ENCODE measurements around the gene ABHD12.
"Not testable (repeated sequence)": the region's sequence is repeated elsewhere in the genome, so short reads cannot be mapped to it uniquely, and the experiment has no call there.

ABHD12 gene

DNA sequence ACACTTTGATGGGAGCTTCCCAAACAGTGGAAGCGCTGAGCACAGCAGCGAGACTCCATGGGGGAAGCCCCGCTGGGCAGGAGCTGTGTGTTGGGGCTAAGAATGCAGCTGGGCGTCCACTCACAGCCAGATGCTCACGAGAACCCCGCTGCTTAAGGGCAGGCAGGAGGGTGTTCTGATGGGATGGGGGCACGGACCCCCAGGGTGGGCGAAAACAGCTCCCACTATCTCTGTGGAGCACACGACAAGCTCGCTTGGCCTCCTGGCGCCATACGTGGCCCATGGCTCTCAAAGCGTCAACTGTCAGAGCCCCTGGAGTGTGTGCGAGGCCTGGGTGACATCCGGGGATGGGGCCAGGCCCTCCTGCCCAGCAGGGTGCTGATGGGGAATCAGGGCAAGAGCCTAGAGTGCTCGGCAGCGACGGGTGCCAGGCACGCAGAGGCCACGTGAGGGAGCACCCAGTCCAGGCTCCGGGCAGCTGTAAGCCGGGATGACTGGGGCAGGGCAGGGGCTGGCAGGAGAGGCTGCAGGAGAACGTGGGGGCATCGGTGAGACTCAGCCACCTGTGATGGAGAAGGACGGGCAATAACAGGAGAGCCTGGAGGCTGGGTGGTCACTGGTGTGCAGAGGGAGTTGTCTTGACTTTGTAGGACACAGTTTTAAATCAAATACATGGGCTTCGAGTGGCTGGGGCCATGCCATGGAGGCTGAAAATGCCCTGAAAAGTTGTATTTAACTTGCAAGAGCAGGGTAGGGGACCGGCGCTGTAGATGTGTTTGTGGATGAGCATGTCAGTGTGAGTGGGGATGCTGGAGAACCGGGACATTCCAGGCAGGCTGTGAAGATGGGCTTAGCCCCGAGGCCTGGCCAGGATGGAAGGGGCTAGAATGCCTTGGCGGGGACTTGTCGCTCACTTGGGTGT is 115.5 kb downstream of the ABHD12 start:
- FAIRE-seq = no peak

DNA sequence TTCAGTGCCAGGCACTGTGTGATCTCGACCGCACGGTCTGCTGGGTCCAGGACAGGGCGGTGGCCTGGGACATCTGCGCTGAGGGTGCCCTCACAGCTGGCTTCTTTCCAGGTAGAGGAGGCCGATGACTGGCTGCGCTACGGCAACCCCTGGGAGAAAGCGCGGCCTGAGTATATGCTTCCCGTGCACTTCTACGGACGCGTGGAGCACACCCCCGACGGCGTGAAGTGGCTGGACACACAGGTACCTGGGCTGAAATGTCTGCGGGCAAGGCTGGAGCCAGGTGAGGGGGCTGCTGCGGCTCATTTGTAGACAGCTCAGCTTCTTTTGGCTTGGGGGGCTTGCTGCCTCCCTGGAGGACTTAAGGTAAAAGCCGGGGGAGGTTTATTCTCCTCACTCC is 116.2 kb downstream of the ABHD12 start:
- no peak for FAIRE-seq

DNA sequence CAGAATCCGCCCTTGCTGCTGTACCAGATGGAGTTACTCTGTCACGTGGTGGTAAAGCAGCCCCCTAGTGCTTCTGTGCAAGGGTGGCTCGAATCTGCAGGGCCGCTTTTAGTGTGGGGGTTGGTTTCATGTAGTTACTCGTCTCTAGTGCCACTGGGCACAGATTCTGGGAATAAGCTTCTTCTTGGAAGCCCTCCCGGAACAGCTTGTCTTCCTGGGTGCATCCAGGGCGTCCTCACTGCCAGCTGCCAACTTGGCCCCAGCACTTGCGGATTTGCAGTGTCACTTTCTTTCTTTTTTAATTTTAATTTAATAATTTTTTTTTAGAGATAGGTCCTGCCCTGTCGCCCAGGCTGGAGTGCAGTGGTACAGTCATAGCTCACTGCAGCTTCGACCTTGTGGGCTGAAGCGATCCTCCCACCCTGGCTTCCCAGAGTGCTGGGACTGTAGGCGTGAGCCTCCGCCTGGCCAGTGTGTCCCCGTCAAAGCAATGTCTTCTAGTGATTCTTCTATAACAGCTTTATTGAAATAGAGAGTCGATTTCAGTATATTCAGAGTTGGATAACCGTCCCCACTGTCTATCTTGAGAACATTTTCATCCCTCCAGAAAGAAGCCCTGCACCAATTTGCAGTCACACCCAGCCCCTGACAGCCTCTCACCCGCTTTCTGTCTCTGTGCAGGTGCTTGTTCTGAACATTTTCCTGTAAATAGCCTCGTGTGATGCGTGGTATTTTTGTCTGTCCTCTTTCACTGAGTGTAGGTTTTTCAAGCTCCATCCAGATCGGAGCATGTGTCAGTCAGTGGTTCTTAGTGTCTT is 116.9 kb downstream of the ABHD12 start:
- FAIRE-seq = no peak

DNA sequence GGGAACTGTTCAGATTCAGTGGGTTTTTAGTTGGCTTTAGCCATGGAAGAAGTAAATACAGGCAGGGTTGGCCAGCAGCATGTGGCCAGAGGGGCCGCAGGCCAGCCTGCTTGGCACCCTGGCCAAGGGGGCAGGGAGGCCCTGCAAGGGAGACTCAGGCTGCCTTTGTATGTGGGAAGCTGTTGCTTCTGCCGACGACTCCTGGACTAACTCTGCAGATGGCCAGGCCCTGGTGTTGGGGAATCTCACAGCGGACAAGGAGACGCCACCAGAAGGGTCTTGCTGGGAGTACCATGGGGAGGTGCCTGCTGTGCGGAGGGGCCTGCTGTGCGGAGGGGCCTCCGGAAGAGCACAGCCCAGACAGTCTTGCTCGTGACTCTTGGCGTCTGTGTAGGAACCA is 117.6 kb downstream of the ABHD12 start:
- FAIRE-seq = no peak

DNA sequence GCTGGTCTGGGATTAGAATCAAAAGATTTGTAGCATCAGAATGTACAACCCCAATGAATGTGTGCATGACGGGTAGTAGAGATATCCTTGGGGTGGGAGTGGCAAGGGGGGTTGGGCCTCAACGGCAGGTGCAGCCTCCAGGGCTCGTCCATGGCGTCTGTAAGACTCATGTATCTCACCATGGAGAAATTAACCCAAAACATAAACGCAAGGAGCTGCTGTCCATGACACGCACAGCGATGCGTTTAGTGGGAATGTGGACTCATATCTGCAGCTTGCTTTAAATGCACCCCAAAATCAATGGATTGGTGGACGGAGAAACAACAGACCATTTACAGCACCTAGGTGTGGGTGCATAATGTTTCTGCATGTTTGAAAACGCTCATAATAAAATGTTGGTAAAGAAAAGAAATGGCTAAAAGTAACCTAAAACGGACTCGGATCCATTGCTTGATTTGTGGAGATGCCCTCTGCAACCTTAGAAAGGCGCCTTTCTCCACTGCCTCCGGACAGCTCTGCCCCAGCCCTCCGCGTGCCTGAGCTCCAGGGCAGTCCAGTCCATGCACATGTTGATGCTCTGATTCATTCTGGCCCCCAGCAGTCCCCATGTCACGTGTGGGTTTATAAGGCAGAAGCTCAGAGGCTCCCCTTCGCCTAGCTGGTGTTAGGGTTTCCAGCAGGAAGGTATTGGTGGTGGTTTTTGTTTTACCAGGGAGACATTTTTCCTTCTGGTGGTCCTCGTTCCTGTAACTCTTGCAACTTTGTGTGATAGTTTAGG is 118.2 kb downstream of the ABHD12 start:
- no peak for FAIRE-seq

DNA sequence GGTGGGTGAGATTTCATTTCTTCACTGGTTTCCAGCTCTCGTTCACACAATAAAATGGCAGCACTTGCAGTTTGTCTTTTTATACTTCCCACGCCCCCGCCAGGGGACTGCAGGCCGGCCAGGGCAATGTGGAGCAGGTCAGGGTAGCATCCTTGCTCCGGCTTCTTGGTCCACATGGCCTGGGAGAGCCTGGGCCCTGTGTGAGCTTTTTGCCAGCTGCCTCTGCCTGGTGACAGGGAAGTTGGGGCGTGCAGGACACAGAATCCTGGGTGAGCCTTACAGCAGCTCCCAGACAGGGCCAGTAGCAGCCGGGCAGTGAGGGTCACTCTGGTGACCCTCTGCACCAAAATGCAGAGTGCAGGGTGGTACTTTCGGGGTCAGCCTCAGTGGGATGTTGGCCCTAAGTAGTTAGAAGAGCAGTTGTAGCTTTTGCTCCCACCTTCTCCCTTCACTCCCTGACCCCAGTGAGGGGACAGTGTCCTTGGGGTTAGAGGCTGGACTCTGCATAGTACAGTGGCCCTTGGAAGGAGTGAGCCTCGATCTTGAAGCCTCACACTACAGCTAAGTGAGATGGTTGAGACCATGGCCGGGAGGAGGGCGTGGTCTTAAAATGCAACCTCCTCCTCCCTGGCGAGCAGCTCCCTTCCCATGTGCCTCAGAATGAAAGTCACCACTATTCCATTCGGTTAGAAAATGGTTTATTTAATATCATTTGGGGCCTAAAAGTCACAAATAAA is 119.0 kb downstream of the ABHD12 start:
- no peak for FAIRE-seq

DNA sequence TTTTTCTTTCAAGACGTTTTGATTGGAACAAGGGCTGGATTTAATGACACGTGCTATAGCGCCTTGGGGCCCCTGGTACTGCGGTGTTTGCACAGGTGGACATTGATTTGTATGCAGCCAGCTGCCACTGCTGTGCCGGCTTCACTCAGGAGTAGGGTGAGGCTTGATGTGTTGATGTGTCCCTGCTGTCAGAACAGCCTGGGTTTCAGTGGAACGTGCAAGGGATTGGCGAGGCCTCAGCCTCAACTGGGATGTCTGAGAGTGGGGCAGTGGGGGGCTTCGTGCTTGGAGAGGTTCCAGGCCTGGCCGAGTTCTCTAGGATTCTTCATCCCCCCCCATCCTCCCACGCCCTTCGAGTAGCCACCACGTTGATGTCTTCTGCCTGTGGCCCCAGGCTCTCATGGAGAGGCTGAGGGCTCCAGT is 119.8 kb downstream of the ABHD12 start:
- no peak for FAIRE-seq

DNA sequence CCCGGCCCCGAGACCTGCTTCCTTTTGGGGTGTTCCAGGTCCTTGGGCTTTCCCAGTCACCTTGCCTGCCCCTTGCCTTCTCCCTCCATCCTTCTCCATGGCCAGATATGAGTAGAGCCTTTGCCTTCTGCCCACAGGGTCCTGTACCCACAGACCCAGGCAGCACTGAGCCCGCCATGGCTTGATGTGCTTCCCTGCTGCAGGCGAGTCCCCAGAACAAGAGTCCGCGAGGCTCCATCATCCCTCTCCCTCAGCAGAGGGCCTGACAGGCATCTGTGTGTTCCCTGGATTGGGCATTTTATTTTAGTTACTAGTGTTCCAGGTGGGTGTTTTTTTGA is 120.8 kb downstream of the ABHD12 start:
- FAIRE-seq = no peak

DNA sequence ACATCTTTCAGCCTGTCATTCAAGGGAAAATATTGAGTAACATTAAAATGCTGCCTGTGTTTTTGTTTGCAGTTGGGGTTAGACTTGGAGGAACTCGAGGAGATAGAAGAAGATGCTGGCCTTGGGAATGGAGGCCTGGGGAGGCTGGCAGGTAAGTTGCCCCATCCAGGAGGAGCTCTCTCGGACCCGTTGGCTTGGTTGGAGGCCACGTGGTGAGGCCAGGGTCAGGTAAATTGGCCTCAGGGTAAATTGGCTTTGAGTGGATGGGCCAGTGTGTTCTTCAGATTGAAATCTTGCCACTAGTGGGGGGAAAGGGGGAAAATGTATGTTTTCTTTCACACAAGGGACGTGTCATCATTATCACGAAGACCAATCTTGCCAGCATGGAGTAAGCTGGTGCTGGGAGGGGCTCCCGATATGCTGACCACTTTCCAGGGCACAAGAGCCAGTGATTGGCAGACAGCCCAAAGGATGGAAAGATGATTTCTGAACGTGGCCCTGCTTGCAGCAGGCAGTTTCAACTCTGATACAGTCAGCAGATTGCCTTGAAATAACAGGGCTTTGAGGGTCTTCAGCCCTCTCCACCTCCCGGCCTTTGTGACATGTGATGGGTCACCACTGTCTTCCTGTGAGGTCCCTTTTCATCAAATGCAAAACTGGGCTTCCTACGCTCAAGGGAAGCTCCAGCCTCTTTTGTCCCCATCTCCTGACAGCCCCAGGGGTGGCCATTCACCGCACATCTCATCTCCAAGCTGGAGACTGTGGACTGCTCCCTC is 121.4 kb downstream of the ABHD12 start:
- no peak for FAIRE-seq

DNA sequence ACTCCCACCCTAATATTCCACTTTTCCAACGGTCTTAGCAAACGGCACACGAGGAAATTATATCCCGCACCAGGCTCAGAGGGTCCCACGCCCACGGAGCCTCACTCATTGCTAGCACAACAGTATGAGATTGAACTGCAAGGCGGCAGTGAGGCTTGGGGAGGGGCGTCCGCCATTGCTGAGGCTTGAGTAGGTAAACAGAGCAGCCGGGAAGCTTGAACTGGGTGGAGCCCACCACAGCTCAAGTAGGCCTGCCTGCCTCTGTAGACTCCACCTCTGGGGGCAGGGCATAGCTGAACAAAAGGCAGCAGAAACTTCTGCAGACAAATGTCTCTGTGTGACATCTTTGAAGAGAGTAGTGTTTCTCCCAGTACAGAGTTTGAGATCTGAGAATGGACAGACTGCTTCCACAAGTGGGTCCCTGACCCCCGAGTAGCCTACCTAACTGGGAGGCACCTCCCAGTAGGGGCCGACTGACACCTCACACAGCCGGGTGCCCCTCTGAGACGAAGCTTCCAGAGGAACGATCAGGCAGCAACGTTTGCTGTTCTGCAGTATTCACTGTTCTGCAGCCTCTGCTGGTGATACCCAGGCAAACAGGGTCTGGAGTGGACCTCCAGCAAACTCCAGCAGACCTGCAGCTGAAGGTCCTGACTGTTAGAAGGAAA is 129.7 kb downstream of the ABHD12 start:
- FAIRE-seq = not testable (repeated sequence)

DNA sequence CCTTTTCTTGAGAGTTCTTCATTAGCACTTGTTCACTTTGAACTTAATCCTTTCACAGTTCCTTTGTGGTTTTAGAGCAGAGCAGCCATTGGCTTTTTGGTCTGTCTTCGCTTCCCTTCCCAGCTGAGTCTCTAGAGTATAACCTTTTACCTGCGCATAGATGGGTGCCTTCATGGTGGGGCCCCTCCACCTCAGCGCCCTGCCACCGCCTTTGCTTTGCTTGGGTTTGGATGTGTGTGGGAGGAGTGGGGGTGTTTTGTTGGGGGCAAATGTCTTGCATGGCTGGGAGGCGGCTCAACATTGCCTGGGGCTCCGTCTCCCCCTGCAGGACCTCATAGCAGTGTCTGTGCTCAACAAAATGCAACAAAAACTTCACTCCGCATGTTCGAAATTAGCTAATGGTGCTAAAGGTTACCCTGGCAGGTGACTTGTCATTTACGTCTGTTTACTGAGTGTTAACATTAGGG is 130.8 kb downstream of the ABHD12 start:
- no peak for FAIRE-seq

DNA sequence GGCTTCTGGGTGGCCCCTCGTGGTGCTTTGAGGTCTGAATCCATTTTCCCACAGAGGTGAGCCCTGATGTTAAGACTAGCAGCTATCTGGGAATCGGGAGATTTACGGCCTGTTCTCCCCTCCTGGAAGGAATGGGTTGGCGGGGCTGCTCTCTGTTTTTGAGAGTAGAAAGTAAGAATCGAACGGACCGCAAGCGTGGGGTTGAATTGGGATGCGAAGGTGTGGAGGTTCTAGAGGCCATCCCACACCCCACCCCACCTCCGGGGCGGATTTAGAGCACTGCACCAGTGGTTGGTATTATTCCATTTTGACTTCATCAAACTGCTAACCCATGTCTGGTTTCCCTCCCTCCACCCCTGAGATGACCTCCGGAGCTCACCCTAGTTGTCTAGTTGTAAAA is 131.3 kb downstream of the ABHD12 start:
- no peak for FAIRE-seq

DNA sequence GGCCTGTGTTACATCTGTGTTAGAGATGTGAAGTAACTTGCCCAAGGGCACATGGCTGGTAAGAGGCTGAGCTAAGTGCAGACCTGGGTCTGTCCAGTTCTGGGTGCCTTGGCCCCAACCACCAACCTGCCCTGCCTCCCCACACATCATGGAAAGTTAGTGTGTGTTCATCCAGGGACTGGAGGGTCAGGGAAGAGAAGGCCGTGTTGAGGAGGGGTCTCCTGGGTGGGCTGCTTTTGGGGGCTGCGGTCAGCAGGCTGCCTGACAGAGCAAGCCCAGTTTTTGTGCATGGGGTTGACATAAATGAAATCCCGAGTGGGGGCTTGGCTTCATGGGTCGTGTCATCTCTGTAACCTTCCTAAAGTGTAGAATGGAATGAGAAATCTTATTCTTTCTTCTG is 131.8 kb downstream of the ABHD12 start:
- FAIRE-seq = no peak

DNA sequence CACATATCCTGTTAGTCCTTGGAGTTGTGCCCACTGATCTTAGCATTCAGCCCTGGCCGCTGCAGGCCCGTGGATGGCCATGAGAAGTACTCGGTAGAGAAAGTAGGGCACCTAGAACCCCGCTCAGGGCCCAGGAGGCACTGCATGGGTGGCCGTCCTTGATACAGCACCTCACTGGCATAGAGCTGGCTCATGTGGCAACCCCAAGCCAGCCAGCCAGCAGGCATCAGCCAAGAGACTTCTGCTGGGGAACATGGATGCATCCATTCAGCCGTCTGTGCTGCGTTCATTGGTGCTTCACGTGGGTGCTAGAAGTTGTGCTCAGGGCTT is 132.2 kb downstream of the ABHD12 start:
- FAIRE-seq = no peak

DNA sequence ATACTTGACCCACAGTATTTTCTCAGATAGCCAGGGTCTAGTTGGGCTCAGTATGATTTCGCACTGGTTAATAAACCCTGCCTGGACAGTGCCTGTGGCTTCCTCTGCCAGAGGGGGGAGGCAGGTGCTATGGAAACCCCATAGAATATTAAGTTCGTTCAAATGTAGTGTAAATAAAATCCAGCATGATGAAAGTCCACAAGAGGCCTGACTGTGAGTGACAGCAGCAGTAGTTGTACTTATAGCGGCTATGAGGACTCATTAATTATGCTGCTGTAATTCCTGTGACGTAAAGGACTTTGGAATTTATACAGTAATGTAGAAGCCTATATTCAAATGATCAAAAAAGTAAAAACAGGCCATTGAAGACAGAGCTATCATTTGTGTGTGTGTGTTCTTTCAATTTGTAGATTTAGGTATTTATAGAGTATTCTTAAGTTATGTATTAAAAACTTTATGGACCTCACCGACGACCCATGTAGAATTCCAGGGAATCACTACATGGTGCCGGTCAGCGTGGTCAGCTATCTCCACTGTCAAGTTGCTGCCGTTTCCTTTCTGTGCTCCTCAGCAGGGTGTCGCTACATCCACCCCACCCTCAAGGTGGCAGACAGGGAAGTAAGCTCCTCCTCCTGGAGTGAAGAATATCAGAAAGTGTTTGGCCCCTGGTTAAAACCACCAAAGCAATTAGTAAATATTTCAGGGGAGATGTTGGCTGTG is 132.7 kb downstream of the ABHD12 start:
- no peak for FAIRE-seq

DNA sequence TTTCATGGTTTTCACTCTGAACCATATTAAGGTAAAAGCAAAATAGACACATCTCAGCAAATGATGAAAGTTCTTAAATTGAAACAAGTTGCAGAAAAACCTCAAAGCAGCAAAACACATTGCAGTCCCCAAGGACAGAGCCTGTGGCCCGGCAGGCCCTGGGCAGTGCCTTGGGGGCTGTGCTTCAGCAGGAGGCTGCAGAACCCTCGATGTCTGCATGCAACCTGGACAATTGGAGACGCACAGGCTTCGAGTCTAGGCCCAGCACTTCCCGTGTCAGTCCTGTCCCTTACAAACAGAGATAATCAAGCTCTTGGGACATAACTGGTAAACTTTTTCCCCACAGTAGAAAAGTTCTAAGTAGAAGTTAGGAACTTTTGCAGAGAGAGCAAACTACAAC is 133.5 kb downstream of the ABHD12 start:
- no peak for FAIRE-seq

DNA sequence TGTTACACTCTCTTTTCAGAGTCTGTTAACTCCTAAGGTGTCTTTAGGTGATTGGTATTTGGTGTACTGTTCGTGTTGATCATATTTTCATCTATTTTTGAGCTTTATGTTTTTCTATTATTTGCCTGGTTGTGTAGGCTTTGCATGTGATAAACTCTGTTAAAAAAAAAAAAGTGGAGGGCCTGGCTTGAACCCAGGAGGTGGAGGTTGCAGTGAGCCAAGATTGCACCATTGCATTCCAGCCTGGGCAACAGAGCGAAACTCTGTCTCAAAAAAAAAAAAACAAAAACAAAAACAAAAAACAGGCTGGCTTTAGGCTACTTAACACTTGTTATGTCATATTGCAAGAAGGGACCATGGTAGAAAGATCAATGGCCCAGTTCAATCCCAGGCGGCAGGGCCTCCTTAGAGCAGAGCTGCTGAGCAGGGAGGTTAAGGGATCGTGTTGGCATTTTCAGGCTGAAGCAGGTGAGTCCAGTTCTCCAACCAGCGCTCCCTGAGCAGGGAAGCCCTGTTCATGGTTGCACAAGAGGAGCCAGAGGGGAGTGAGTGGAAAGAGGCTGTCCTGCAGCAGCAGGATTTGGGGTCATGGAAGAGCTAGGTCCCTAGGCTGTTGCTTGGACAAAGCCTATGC is 134.3 kb downstream of the ABHD12 start:
- no peak for FAIRE-seq

DNA sequence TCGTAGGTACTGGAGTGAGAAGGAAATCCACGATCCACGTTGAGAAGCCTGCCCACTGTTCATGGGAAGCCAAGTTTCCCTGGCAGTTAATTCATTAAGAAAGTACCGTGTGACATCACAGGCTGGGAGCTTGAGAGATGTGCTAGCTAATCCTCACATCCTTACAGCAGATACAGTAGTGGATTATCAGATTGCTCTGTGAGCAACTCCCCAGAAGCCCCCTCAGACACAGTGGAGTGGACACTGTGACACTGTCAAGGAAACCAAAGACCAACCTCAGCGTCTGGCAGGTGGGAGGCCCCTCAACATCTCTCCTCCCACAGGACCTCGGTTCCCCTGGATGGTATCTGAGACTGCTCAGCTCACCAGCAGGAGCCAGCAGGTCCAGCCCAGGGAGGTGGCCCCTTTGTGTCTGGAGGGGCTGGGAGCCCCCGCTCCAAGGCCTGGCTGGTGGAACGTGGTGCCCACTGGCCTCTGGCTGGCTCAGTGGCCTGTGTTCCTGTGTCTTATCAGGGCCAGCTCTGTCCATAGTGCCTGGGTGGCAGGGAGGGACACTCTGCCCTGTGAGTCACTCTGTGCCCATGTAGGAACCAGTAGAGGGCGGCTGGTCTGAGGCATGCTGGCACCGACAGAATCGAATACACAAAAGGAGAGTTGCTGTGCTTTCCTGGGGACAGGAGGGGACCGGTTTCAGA is 135.5 kb downstream of the ABHD12 start:
- no peak for FAIRE-seq

DNA sequence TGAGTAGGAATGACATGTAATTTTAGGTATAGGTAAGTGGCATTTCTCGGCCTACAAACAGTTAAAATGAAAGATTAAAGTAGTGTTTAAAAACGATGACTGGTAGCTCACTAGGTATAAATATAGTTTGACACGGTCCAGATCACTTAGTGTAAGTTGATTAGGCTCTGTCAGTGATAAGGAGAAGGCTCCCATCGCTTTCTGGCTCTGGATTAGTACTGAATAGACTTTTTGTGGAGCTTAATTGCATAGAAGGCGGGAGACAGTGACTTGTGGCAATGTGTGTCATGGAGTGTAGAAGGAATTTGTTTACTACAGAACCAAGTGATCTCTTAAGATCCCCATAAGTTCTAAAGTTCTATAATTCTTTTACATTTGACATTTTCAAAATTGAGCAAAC is 136.1 kb downstream of the ABHD12 start:
- no peak for FAIRE-seq
